Measurements from ENCODE around the gene PRG2.

PRG2 gene

GRCh38 chr11:57391539-57391938, 1.1 kb upstream of the PRG2 start:
- peak in 1 of 2 donors; percentile 10 for DNase-seq (ENCODE audit: low read depth in 2 of 2)
- no peak overlapping the region for H3K4me3 ChIP-seq (replicated peaks in 1 of 2; ENCODE audit: low read depth in 2 of 2, low read length in 2 of 2)
- no peak for TF ChIP-seq CTCF (IDR thresholded peaks at IDR 0.05; ENCODE audit: low read depth, low read length)

GRCh38 chr11:57391111-57391510, 661 bp upstream of the PRG2 start:
- no peak for TF ChIP-seq CTCF (IDR thresholded peaks at IDR 0.05; ENCODE audit: low read depth, low read length)
- DNase-seq (ENCODE audit: low read depth in 2 of 2): no peak
- H3K4me3 ChIP-seq (replicated peaks in 1 of 2; ENCODE audit: low read depth in 2 of 2, low read length in 2 of 2): no peak overlapping the region

GRCh38 chr11:57387289-57388030, 3.0 kb downstream of the PRG2 start:
- TF ChIP-seq CTCF (IDR thresholded peaks at IDR 0.05; ENCODE audit: low read depth, low read length): no peak
- H3K4me3 ChIP-seq (replicated peaks in 1 of 2; ENCODE audit: low read depth in 2 of 2, low read length in 2 of 2): no peak overlapping the region
- peak in 1 of 2 donors; percentile 62 for DNase-seq (ENCODE audit: low read depth in 2 of 2)

GRCh38 chr11:57386178-57386940, 4.1 kb downstream of the PRG2 start:
- no peak for TF ChIP-seq CTCF (IDR thresholded peaks at IDR 0.05; ENCODE audit: low read depth, low read length)
- DNase-seq (ENCODE audit: low read depth in 2 of 2): no peak
- no peak overlapping the region for H3K4me3 ChIP-seq (replicated peaks in 1 of 2; ENCODE audit: low read depth in 2 of 2, low read length in 2 of 2)

- no peak within 1 kb of the TSS for H3K4me3 ChIP-seq (replicated peaks in 1 of 2; ENCODE audit: low read depth in 2 of 2, low read length in 2 of 2)
- no peak for DNase-seq (ENCODE audit: low read depth in 2 of 2)
- no peak for TF ChIP-seq CTCF (IDR thresholded peaks at IDR 0.05; ENCODE audit: low read depth, low read length)
Measured at GRCh38 chr11:57380975-57381374, 9.5 kb downstream of the PRG2 start, which contains the start of gene PRG3. Gene PRG3, minus strand, starts transcription at chr11:57381150. Its CDS starts 442 bp downstream, at chr11:57380708.

- DNase-seq (ENCODE audit: low read depth in 2 of 2): peak; percentile 22 to 24
- no peak overlapping the region for H3K4me3 ChIP-seq (replicated peaks in 1 of 2; ENCODE audit: low read depth in 2 of 2, low read length in 2 of 2)
- TF ChIP-seq CTCF (IDR thresholded peaks at IDR 0.05; ENCODE audit: low read depth, low read length): no peak
Measured at GRCh38 chr11:57379732-57380131, 10.7 kb downstream of the PRG2 start.

Measured in cardiac fibroblast (primary cell).